Prostate gland (tissue), 2 donors: ENCODE data around the gene GNS. TPM values are rescaled to one million over a fixed set of nuclear protein-coding genes. Genes with fewer than 3 reads are reported as not detected.

ENCODE experiments used
- DNase-seq: peaks from one replicate; pipeline ENCODE4 v3.0.0-alpha.2; 2019; ENCODE audit warnings: low spot score
- H3K27ac ChIP-seq, 2 donors: fragments of 200-600 bp; sonication (generic); 2 replicates each; pipeline ENCODE4 v1.5.1; 2017 to 2019
- H3K27me3 ChIP-seq: fragments of 200-600 bp; sonication (generic); replicated peaks from 2 replicates; pipeline ENCODE4 v1.5.1; 2019; ENCODE audit not compliant: insufficient read depth
- H3K36me3 ChIP-seq, 2 donors: fragments of 200-600 bp; sonication (generic); 1 replicate in 1 of 2; 2 replicates in 1 of 2; pipeline versions ENCODE4 v1.5.1 to v1.8.1; 2017 to 2019
- H3K4me1 ChIP-seq: fragments of 200-600 bp; sonication (generic); replicated peaks from 2 replicates; pipeline ENCODE4 v1.5.1; 2019
- H3K4me3 ChIP-seq, 2 donors: fragments of 200-600 bp; sonication (generic); 2 replicates each; pipeline ENCODE4 v1.5.1; 2017 to 2019
- H3K9me3 ChIP-seq: fragments of 200-600 bp; sonication (generic); 2 replicates; pipeline ENCODE4 v1.5.1; 2017
- POLR2A ChIP-seq: fragments of 450-650 bp; IDR thresholded peaks from one replicate; pipeline ENCODE4 v1.6.1; 2016; ENCODE audit warnings: antibody characterized with exemption, mild to moderate bottlenecking
- POLR2AphosphoS5 ChIP-seq: sonication (generic); formaldehyde crosslinking; IDR thresholded peaks from one replicate; pipeline ENCODE4 v1.6.1; 2017; ENCODE audit warnings: antibody characterized with exemption
- WGBS: methylation state at CpG from one replicate; pipeline ENCODE4 v1.1.5; 2018; 5-methylcytosine and 5-hydroxymethylcytosine counted together
- intact Hi-C: fragments of 100-400 bp; cut with DNase I; formaldehyde crosslinking; loops from one replicate; pipeline ENCODE4 v1.14.2; 2022
- total RNA-seq, 2 donors: library from RNA; depleted of rRNA; stranded (reverse); fragments of >200 nt; gene quantifications; one replicate each; pipeline ENCODE4 v1.1.0, GENCODE V29; 2016
- TF ChIP-seq, protein P1 (sequence below), 4 experiments: fragments of 200-600 bp in 2 of 4; fragments of 450-650 bp in 2 of 4; sonication (generic) in 2 of 4; IDR thresholded peaks; 1 replicate in 3 of 4; 2 replicates in 1 of 4; pipeline ENCODE4 v1.5.1; 2016 to 2019; ENCODE audit warnings: antibody characterized with exemption in 4 of 4, mild to moderate bottlenecking in 2 of 4, moderate library complexity in 2 of 4

The GNS gene
- total RNA-seq, 2 donors from 2014 or later = 77.7 to 98.7 TPM

DNA sequence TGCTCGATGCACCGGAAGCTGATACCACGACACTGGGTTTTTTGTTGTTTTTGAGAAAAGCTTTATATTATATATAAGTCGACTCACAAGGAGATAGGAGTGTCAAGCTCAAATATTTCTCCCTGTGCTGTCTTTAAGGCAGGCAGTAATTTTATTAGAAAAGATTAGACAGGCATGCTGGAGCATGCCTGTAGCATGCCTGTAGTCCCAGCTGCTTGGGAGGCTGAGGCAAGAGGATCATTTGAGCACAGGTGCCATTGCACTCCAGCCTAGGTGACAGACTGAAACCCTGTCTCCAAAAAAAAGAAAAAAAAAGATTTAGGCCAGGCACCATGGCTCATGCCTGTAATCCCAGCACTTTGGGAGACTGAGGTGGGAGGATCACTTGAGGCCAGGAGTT is 51.8 kb downstream of the GNS start:
- intact Hi-C loops = no loop called here
- H3K27me3 ChIP-seq = no peaks in the 10 kb centered on the region
- WGBS = 59% methylated on average over 4 of the region's 4 CpGs
- H3K27ac ChIP-seq = no peak overlapping the region
- no peaks in the 10 kb centered on the region for H3K36me3 ChIP-seq
- no peaks in the 10 kb centered on the region for H3K9me3 ChIP-seq
- no peak overlapping the region for H3K4me3 ChIP-seq
- no peaks in the 10 kb centered on the region for H3K4me1 ChIP-seq
- TF ChIP-seq POLR2A (no peak), POLR2AphosphoS5 (no peak)
- TF ChIP-seq, protein P1, sequence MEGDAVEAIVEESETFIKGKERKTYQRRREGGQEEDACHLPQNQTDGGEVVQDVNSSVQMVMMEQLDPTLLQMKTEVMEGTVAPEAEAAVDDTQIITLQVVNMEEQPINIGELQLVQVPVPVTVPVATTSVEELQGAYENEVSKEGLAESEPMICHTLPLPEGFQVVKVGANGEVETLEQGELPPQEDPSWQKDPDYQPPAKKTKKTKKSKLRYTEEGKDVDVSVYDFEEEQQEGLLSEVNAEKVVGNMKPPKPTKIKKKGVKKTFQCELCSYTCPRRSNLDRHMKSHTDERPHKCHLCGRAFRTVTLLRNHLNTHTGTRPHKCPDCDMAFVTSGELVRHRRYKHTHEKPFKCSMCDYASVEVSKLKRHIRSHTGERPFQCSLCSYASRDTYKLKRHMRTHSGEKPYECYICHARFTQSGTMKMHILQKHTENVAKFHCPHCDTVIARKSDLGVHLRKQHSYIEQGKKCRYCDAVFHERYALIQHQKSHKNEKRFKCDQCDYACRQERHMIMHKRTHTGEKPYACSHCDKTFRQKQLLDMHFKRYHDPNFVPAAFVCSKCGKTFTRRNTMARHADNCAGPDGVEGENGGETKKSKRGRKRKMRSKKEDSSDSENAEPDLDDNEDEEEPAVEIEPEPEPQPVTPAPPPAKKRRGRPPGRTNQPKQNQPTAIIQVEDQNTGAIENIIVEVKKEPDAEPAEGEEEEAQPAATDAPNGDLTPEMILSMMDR (IDR thresholded peaks at IDR 0.05) = no peak
- DNase-seq = no peak

DNA sequence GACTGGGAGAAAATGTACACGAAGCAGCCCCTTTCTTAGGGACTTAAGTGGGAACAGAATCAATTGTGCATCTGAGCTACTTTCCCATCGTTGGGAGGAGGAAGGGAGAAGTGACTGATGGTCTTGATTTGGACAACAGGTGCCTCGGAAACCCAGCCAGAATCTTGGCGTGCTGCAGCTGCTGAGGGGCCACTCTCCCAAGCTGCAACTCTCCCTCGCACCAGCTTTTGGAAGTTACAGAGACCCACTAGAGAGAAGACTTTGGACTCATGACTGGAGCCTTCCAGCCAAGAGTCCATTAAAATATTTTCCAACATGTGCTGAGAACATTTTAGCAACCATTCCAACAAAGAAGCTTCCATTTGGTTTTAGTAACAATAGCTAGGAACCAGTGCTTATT is 52.3 kb downstream of the GNS start:
- no peak overlapping the region for H3K4me3 ChIP-seq
- DNase-seq = no peak
- WGBS = 68% methylated on average over 5 of the region's 5 CpGs
- intact Hi-C loops = no loop called here
- no peaks in the 10 kb centered on the region for H3K27me3 ChIP-seq
- no peak overlapping the region for H3K27ac ChIP-seq
- H3K36me3 ChIP-seq = no peaks in the 10 kb centered on the region
- H3K4me1 ChIP-seq = no peaks in the 10 kb centered on the region
- no peaks in the 10 kb centered on the region for H3K9me3 ChIP-seq
- TF ChIP-seq, protein P1 (IDR thresholded peaks at IDR 0.05) = no peak
- TF ChIP-seq POLR2A = no peak
- no peak for TF ChIP-seq POLR2AphosphoS5

DNA sequence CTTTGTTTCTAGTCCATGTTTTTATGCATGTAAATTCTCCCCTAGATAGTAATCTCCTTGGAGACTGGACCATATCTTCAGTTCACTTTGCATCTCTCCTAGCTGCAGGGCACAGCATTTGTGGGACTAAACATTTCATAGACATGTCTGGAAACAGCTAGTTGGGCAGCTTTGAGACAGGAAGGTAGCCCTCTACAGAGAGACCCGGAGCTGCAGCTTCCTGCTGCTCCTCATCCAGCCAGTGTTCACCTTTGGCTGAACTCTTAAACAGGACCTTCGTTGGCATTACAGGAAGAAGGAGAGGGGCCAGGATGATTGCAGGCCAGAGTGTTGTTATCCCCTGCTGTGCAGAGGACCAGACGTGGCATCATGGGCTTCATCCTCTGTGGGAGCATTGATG is 52.9 kb downstream of the GNS start:
- intact Hi-C loops = no loop called here
- no peak for TF ChIP-seq POLR2AphosphoS5
- no peak for TF ChIP-seq POLR2A
- TF ChIP-seq, protein P1 (IDR thresholded peaks at IDR 0.05) = no peak
- no peaks in the 10 kb centered on the region for H3K9me3 ChIP-seq
- no peaks in the 10 kb centered on the region for H3K27me3 ChIP-seq
- no peaks in the 10 kb centered on the region for H3K4me1 ChIP-seq
- H3K27ac ChIP-seq = no peak overlapping the region
- no peaks in the 10 kb centered on the region for H3K36me3 ChIP-seq
- WGBS = 34% methylated on average over 3 of the region's 3 CpGs
- DNase-seq = no peak
- no peak overlapping the region for H3K4me3 ChIP-seq

GRCh38 chr12:64701283-64701682 is 57.9 kb downstream of the GNS start:
- TF ChIP-seq POLR2A = no peak
- TF ChIP-seq, protein P1 (IDR thresholded peaks at IDR 0.05) = no peak
- TF ChIP-seq POLR2AphosphoS5 = no peak
- no peaks in the 10 kb centered on the region for H3K4me1 ChIP-seq
- no peaks in the 10 kb centered on the region for H3K36me3 ChIP-seq
- H3K27me3 ChIP-seq = no peaks in the 10 kb centered on the region
- H3K27ac ChIP-seq = no peak overlapping the region
- no peak overlapping the region for H3K4me3 ChIP-seq
- no peak for DNase-seq
- intact Hi-C loops = no loop called here
- H3K9me3 ChIP-seq = no peaks in the 10 kb centered on the region
- 55% methylated on average over 5 of the region's 5 CpGs for WGBS

- DNase-seq = no peak
- Histone ChIP-seq H3K27me3 (no peaks in the 10 kb centered on the region), H3K27ac (no peak overlapping the region), H3K36me3 (no peaks in the 10 kb centered on the region), H3K9me3 (no peaks in the 10 kb centered on the region), H3K4me3 (no peak overlapping the region), H3K4me1 (no peaks in the 10 kb centered on the region)
- TF ChIP-seq, protein P1 (IDR thresholded peaks at IDR 0.05) = no peak
- TF ChIP-seq POLR2AphosphoS5 = no peak
- no peak for TF ChIP-seq POLR2A
- intact Hi-C loops = no loop called here
- 82% methylated on average over 1 of the region's 1 CpG for WGBS
Observed at GRCh38 chr12:64700532-64700931, 58.7 kb downstream of the GNS start.
